WI38 (cell line): ENCODE data around the gene HERC4.
A peak's percentile ranks its signal among the peaks of the same experiment; 100 is the strongest.

Source experiments
- H3K4me3 ChIP-seq: 2 replicates; pipeline ENCODE4 v1.5.1; 2011; ENCODE audit warnings: low read depth, mild to moderate bottlenecking, control low read depth, low read length
- TF ChIP-seq, protein P1 (sequence below): IDR thresholded peaks from 2 replicates; pipeline ENCODE4 v1.5.1; 2012; ENCODE audit warnings: low read depth, mild to moderate bottlenecking, control low read depth, low read length

The HERC4 gene

DNA sequence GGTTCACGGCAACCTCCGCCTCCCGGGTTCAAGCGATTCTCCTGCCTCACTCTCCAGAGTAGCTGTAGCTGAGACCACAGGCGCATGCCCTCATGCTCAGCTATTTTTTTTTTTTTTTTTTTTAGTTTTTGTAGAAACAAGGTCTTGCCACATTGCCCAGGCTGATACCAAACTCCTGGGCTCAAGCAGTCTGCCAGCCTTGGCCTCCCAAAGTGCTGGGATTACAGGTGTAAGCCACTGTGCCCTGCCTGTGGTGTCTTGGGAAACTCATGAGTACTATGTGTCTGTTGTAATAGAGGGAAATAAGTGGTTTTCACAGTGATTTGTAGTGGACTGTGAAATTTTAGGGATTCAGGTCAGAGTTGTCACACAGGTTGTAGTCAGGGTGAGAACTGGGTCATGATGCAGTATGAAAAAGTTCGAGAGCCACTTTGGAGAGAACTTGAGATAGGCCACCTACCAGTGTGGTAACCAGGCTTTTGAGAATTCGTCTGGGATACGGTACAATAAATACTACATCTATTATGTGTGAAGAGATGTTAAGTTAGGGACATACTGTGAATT, 160.2 kb downstream of the HERC4 start:
- no peak overlapping the region for H3K4me3 ChIP-seq
- TF ChIP-seq, protein P1, sequence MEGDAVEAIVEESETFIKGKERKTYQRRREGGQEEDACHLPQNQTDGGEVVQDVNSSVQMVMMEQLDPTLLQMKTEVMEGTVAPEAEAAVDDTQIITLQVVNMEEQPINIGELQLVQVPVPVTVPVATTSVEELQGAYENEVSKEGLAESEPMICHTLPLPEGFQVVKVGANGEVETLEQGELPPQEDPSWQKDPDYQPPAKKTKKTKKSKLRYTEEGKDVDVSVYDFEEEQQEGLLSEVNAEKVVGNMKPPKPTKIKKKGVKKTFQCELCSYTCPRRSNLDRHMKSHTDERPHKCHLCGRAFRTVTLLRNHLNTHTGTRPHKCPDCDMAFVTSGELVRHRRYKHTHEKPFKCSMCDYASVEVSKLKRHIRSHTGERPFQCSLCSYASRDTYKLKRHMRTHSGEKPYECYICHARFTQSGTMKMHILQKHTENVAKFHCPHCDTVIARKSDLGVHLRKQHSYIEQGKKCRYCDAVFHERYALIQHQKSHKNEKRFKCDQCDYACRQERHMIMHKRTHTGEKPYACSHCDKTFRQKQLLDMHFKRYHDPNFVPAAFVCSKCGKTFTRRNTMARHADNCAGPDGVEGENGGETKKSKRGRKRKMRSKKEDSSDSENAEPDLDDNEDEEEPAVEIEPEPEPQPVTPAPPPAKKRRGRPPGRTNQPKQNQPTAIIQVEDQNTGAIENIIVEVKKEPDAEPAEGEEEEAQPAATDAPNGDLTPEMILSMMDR: no peak

- H3K4me3 ChIP-seq: no peak overlapping the region
- TF ChIP-seq, protein P1: no peak
Measured at GRCh38 chr10:67912331-67912946, 162.6 kb downstream of the HERC4 start.

DNA sequence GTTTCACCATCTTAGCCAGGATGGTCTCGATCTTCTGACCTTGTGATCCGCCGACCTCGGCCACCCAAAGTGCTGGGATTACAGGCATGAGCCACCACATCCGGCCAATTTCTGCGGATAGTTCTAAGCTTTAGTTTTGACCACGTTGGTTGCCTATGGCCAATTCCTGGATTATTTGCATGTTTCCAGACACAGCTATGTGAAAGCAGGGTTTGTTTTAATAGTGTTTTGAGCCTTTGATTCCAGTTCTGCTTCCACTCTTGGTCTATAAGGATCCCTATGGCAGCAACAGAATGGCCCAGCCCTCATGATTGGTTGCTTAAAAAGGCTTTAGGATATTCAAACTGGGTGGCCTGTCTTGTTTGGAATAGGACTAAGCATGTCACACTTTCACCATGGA, 171.5 kb downstream of the HERC4 start:
- H3K4me3 ChIP-seq: no peak overlapping the region
- TF ChIP-seq, protein P1: no peak

- H3K4me3 ChIP-seq: no peak overlapping the region
- TF ChIP-seq, protein P1: no peak
Measured at GRCh38 chr10:67893637-67894036, 181.4 kb downstream of the HERC4 start.

- H3K4me3 ChIP-seq: peak overlapping the region; percentile 87
- TF ChIP-seq, protein P1: no peak
Measured at GRCh38 chr10:67884842-67885670, 190.0 kb downstream of the HERC4 start.

DNA sequence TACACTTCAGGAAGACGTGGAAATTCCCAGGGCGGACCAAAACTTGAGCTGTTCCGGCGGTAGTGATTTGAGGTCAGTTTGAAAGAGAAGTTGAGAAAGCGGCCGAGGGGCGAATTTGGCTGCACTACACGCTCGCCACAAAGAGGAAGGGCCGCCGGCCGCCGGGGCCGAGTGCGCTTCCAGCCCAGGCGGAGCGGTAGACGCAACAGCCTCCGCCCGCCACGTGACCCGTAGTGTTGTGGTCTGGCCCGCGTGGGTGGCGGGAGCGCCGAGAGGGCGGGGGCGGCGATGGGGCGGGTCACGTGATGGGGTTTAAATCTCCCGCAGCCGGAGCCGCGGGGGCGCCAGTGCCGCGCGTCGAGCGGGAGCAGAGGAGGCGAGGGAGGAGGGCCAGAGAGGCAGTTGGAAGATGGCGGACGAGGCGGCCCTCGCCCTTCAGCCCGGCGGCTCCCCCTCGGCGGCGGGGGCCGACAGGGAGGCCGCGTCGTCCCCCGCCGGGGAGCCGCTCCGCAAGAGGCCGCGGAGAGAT, 190.7 kb downstream of the HERC4 start, which contains the start of gene SIRT1:
SIRT1 (plus strand) TSS at position 344 of the 529 bp plus-strand sequence; CDS start at position 410, 66 bp downstream.
- TF ChIP-seq, protein P1: no peak

More for the DNA sequence above, 190.7 kb downstream of the HERC4 start, which contains the start of gene SIRT1:
- H3K4me3 ChIP-seq: peak within 1 kb of the TSS; percentile 87
